GM21825 (cell line): ENCODE measurements around the gene GPC3.
"Not testable (repeated sequence)": the region's sequence is repeated elsewhere in the genome, so short reads cannot be mapped to it uniquely, and the experiment has no call there.

Experiments
- ATAC-seq: cut with Tn5 transposase; IDR thresholded peaks from one replicate; pipeline ENCODE4 v1.9.1; 2021; ENCODE audit warnings: mild to moderate bottlenecking, moderate library complexity; ENCODE audit not compliant: unreplicated experiment

GPC3 gene

DNA sequence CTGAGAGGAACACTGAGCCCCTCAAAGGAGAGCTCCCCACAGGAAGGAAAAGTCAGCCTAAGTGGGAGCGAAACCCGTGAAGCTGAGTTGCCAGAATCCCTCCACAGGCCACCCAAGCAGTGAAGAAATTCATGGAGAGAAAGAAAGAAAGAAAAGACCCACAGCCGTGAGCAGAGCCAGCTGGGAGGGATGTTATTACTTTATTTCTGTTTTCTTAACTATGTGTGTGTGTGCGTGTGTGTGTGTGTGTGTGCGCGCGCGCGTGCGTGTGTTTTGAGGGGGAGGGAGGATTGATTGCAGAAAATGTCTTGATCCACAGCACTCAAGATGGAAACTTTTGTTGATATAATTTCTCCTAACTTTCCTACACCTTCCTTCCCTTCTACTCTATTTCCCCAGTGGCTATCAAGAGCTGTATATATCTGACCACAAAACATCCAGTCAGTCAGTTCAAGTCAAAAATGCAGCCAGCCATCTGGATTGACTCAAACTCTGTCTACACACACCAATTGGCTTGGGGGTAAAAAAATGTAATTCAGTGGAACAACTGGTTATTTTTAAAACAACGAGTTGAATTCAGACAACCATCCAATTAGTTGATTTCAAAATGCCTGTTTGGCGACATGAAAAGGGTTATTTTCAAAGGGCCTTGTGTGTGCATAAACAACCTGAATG, 13.8 kb upstream of the GPC3 start:
- no peak for ATAC-seq

DNA sequence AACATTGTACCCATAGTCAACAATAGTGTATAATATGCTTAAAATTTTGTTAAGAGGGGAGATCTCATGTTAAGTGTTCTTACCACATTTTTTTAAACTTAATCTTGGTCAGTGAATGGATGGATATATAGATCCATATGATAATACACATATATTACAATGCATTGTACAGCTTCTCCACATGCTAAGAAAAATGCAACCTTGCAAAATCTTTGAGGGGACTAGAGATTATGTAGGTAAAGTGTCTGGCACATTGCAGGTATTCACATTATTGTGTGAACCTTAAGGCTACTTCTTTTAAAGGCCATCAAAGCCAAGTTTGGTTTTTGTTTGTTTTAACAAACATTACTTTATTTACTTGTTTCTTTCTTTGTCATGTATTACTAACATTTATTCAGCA, 10.4 kb upstream of the GPC3 start:
- ATAC-seq: no peak

DNA sequence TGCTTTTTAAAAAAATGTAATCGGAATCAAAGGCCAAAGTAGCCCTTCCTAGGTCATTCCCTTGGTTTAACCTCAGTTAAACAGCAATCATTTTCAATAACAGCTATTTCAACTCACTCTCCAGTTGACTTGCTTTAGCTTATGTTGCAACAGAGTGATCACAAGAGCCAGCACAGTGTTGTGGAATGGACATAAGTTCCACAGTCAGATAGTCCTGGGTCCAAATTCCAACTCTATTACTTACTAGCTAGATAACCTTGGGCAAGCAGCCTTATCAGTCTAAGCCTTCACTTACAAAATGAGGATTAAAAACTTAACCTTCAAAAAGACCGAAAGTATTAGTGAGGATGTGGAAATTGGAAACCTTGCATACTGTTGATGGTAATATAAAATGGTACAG, 9.2 kb upstream of the GPC3 start:
- ATAC-seq: no peak

DNA sequence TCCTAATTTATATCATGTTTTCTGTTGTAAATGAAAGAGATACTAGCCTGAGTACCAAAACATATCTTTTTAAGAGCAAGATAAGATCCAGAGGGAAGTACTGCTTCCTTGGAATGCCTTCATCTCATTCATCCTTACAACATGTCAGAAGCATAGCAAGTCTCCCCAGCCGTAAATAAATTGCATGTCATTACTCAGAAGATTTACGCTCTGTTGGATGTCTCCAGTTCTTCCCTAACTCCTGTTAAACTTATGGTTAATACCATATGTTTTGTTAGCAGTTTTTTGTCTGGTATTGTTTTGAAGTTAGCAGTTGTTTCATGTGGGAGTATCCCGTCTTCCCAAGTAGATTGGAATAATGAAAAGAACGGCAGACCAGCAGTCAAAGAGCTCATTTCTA, 7.5 kb upstream of the GPC3 start:
- no peak for ATAC-seq

DNA sequence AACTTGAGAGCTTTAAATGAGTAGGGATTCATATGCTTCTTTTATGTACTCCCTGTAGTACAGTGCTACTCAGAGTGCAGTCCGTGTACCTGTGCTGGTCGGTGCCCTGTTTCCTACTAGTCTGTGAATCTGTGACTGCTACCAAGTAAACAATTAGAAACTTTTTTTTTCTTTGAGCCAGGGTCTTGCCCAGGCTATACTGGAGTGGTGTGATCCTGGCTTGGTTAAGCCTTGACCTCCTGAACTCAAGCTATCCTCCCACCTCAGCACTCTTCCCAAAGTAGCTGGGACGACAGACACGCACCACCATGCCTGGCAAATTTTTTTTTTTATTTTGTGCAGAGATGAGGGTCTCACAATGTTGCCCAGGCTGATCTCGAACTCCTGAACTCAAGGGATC, 6.4 kb upstream of the GPC3 start:
- ATAC-seq: no peak

DNA sequence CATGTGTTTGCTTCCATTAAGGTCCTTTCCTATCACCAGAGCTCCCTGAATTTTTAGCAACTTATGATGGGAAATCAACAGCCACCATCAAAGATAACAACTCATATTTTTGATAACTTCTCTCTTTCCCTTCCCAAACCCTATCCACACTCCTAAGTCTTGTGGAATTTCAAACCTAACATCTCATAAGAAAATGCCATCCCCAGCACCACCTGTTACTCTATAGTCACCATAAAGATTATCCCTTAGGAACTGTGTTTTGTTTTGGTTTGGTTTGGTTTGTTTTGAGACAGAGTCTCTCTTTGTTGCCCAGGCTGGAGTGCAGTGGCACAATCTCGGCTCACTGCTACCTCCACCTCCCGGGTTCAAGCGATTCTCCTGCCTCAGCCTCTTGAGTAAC, 5.7 kb upstream of the GPC3 start:
- not testable (repeated sequence) for ATAC-seq

DNA sequence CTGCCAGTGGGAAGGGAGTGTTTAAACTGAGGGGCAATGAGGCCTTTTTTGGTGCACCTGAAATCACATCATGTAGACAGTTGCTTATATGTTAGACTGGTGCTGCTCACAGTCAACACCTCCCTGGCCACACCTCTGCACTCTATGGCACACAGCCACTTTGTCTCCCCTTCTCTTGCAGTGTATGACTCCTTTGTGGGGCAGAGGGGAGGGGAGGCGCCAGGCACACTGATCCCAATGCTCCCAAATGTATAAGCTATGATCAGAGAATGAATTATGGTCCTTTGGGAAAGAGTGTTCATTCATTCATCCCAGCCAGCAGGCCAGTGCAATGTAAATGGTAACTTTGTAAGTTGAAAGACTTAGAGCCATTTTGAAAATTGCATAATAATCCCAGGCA, 4.6 kb upstream of the GPC3 start:
- ATAC-seq: no peak

DNA sequence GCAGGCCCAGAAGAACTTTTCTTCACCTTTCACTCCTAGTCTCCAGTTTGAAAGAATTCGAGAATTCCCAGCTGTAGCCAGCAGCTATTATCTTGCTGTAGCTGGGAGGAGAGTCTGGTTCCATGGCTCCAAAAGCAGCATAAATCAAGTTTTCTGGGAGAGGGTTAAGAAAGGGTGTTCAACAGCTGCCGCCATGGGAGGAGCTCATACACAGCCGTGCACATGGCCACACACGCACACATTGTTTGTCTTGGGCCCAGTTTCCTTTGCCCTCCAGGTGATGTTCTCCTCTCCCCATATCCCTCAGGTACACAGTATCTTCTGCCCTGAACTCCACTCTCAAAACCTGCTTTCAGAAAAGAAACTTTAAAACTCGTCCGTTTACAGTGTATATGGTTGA, 4.1 kb upstream of the GPC3 start:
- no peak for ATAC-seq

DNA sequence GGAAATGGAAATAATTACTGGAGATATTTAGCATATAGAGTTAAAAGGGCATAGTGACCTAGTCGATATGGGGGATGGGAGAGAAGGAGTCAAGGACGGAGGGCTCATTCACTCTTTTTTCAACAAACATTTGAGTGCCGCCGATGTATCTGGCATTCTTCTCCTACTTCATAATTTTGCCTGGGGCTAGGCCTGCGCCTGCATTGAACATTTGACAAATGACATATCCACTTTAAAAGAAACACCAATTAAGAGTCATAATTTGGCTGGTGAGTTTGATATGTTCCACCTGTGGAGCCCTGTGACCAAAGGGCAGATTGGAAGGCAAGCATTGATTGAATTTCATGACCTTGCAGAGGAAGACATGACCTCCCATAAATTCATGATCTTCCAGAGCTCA, 2.6 kb upstream of the GPC3 start:
- ATAC-seq: no peak

DNA sequence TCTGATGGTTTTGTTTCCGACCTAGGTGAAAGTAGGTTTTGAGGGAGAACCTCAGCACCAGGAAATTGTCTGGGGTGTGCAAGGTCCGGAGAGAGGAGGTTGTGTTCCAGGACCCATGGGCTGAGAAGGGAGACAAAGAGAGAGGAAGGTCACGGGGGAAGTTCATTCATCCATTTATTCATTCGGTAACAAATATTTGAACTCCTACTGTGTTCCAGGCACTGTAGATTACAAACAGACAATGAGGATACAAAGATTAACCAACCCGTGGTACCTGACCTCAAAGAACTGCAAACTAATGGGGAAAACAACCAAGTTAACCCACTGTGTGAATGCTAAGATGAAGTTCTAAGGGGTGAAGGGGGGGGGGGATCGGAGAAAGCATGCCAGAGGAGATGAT, 1.8 kb upstream of the GPC3 start:
- ATAC-seq: no peak

DNA sequence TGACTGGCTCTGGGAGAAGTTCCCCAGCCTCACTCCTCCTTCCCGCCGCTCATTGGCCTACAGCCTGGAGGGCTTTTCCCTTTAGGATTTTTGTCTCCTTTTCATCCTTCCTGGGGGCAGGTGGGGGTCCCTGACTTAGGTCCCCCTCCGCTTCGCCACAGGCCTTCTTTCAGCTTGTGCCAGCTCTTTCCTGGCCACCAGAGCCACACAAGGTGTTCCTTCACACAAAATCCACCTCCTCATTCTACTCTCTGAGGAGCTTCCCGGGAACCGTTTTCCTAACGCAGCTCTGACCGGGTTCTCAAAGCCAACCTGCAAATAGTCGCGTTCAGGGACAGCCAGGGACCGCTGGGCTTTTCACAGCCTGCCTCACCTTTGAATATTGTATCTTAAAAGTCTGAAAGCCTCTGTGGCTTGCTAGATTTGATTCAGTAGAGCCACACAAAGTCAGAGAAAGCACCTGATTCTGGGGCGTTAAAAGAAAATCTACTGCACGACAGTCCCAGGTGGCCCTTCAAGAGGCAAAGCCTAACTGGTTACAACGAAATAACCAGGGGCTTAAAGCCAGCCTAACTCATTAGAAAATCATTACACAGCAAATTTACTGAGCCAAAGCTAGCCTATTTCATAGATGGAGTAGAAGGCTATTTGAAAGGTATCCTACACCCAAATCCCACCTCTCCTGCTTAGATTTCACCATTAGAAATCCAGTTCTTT, 731 bp upstream of the GPC3 start:
- ATAC-seq: no peak

DNA sequence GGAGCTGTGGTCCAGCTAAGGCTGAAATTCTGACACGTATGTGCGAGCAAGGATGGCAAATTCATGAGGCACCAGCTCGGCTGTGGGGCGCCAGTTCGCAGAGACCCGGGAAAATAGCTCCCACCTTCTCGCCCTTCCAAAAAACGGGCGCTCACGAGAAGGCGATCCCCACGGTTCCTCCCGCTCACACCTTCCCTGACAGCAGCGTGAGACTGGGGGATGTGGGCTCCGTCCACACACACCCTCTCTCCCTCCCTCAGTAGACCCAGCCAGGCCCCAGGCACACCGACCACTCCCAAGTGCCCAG, 584 bp downstream of the GPC3 start:
- no peak for ATAC-seq

DNA sequence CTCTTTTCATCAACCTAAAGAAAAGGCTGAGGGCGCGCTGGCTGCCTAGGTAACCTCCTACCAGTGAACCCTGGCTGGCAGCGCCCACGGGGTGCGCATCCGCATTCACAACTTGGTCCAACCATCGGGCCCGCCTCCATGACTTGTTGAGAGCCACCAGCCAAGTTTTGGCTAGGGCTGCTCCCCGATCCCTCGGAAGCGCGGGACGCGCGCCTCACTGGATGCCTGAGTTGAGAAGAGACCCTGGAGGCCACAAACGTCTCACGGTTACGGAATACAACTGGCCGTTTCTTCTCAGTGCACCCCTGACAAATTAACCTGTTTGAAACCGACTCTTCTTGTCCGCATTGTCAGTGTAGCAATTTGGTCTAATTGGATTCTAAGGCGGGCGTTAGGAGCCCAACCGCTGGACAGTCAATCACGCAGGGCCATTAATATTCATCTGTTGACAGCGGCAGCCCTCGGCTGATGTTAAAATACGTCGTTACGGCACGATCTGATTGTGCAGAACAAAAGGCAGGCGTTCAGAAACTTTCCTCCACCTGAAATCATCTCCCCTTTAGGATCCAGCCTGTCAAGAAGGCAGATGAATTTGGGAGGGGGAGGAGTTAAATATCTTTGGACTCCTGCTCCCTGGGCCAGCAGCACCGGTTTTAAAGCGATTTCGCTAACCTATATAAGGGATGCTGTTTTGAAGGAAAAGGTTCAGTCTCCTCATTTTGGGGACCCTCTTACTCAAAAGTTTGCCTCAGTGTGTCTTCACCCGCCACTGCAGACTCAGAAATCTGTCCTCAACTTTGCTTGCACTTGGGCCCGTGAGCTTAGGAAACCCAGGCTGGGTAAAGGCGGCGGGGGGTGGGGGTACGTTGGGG, 1.2 kb downstream of the GPC3 start:
- ATAC-seq: no peak

DNA sequence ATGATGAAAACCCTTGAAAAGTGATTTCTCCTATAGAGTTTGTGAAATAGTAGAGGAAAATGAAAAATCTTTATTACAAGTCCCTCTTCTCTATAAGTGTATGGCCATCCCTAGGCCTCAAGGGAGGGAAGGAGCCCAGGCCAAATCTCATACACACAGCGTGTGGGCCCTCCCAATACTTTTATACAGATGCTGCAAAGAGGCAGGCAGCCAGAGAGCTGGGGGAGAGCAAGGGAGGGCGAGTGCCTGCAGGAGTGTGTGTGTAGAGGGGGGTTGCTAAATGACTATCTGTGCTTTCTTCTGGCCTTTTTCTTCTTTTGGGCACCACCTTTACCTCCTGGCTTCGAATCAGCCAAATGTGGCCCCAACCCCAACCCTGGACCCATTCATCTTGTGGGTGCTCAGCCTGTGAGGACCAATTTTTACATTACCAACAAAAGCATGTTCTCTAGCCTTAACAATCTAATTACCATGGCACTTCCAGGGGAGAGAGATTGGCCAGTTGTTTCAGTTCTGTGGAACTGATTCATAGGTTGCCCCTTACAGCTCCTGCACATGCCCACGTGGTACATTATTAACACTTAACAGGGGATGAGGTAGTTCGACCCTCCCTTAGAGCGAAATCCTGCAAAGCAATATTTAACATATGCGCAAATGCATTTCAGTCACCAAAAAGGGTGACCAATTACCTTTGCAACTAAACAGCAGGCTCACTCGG, 2.0 kb downstream of the GPC3 start:
- no peak for ATAC-seq

DNA sequence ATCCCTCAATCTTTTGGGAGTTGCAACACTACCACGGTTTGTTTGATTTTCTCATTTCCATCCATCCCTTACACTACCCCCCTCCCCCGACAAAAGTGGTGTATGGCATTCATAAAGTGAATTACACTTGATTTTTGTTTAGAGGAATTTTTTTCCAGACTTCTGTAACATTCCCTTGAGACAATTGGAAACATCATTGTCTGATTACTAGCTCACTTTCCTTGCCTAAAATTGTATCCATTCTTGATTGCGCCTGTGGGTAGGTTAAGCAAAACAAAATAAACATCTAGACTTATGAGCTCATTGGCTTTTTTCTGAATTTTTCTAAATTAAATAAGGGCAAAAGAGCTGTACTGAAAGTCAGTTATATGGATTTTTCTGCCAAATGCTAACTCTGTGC, 3.5 kb downstream of the GPC3 start:
- ATAC-seq: no peak

DNA sequence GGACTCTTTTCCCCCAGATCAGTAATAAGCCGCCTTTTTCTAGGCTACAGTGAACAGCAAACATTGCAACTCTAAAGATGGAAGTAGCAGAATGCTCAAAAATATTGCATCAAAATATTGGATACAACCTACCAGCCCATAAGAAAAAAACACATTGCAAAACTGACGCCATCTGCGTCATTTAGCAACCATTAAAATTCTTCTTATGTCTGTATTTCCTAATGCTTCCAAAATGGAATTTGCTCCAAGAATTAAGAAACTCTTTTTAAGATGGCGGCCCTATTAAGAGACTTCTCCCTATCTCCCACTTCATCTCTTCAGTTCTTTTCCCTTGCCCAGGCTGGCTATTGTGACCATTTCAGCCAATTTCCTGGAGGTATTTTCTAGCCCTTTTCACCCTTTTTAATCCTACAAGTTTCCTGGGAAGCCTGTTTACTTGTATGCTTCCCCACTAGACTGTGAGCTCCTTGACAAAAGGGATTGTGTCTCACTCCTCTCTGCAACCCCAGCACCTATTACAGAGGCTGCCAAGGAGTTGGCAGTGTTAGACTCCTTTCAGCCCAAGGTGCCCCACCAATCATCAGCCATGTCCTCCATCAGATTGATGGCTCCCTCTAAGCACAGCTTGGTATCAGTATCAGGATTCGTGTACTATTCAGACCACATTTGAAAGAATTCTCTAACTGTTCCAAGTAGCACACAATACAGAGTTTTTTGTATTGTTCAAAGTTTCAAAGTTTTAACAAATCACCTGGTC, 4.4 kb downstream of the GPC3 start:
- no peak for ATAC-seq

DNA sequence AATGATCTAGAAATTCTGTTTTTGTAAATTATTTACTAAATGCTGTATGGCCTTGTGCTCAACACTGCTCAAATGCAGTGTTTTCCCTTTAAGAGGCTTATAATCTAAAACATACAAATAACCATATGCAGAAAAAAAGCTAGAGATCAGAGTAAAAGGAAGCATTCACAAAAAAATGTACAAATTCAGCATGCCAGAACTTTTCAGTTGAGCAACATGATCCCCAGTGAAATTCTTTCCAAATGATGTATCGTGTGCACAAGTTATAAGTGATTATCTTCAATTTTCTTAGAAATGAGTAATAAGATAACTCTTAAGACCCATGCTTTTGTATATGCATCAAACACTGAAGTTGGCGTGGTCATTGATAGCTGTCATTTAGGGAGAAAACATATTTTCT, 5.0 kb downstream of the GPC3 start:
- ATAC-seq: no peak

DNA sequence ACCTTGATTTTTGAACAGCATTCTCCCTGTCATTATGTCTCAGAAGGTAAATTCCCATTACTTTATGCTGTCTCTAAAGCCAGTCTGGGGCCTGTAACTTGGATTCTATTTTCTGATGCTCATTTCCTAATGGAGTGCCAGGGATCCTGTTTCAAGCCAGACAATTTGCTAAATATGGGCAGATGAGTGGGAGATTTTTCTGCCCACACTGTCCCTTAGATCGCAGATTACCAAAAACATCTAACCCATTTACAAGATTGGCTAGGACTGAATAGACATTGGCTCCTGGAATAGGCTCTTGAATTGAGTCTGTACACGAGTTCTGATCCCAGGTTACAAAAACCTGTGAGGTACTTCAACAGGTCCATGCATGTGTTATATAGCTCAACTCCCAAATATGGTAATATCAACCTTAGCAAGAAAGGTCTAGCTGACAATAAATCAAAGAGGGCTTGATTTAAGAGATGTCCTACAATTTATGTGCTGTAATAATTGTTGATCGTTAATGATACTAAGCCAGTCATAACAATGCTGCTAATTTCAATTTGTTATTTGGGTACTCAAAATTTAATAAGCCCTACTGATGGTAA, 5.7 kb downstream of the GPC3 start:
- no peak for ATAC-seq

DNA sequence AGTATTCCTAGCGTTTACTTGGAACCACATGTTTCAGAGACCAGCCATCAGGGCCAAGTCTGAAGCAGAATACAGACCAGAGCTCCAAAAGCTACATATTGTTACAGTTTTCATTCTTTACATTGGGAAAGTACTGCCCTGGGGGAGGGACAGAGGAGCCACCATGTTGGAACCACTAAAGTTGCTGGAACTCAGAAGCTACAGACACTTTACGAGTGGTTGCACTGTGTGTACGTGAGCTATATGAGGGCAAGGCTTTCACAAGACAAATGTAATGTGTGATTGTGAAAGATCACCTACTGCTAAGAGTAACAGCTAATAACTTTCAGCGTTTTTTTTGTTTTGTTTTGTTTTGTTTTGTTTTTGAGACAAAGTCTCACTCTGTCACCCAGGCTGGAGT, 11.7 kb downstream of the GPC3 start:
- no peak for ATAC-seq

DNA sequence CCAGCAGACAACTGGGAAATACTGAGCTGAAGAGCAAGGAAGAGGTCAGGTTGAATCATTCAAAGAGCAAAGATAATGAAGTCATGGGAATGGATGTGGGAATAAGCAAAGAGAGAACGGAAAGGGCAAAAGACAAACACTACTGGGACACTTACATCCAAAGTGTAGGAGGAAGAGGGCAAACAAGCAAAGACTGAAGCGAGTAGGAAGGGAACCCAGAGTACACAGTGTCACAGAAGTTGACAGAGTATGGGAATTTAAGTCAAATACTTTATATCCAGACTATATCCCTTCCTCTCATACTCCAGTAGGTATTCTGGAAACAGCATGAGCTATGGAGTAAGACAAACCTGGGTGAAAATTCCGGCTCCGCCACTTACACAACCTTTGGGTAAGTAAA, 12.5 kb downstream of the GPC3 start:
- no peak for ATAC-seq
